ENCODE data around the gene SELPLG.
"Not testable (repeated sequence)": the region's sequence is repeated elsewhere in the genome, so short reads cannot be mapped to it uniquely, and the experiment has no call there.

DNA sequence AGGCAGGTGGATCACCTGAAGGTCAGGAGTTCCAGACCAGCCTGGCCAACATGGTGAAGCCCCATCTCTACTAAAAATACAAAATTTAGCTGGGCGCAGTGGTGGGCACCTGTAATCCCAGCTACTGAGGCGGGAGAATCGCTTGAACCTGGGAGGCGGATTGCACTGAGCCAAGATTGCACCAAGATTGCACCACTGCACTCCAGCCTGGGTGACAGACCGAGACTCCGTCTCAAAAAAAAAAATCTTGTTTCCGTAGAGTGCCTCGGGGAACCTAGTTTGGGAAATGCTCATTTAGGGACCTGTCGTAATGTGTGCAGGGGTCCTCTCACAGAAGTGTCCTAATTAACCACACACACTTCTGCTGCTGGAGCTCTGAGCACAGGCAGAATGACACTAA is 43.2 kb downstream of the SELPLG start:
- TF ChIP-seq CTCF, EZH2 (IDR thresholded peaks at IDR 0.05): not testable (repeated sequence)

Data from neural progenitor cell (in vitro differentiated cells).